HepG2 (cell line): ENCODE results near the gene PPP1R18. TPM values are rescaled to one million over a fixed set of nuclear protein-coding genes. Genes with fewer than 3 reads are reported as not detected.
A peak's percentile ranks its signal among the peaks of the same experiment; 100 is the strongest.

Experiments
- CREM ChIP-seq, 2 experiments: sonication (generic) in 1 of 2; formaldehyde crosslinking in 1 of 2; IDR thresholded peaks; 2 replicates each; pipeline versions ENCODE4 v1.4.0 to v1.6.1; 2016 to 2020; ENCODE audit warnings: antibody characterized with exemption in 1 of 2, mild to moderate bottlenecking in 1 of 2, missing genetic modification reagents in 1 of 2
- EZH2 ChIP-seq: conservative IDR thresholded peaks from 2 replicates; pipeline ENCODE4 v1.6.1; 2012; ENCODE audit warnings: mild to moderate bottlenecking, low read depth, low read length, moderate library complexity
- FOXJ3 ChIP-seq: sonication (generic); formaldehyde crosslinking; IDR thresholded peaks from 2 replicates; pipeline ENCODE4 v1.4.0; 2020; ENCODE audit warnings: missing genetic modification reagents, mild to moderate bottlenecking, borderline replicate concordance
- FOXK2 ChIP-seq: fragments of 450-650 bp; IDR thresholded peaks from 2 replicates; pipeline ENCODE4 v1.6.1; 2016
- HES4 ChIP-seq: sonication (generic); formaldehyde crosslinking; IDR thresholded peaks from 2 replicates; pipeline ENCODE4 v1.9.0; 2021; ENCODE audit warnings: mild to moderate bottlenecking, missing genetic modification reagents, borderline replicate concordance
- HMG20B ChIP-seq: conservative IDR thresholded peaks from 2 replicates; pipeline ENCODE4 v1.6.1; 2016; ENCODE audit warnings: missing genetic modification reagents, missing compliant biosample characterization
- NFRKB ChIP-seq: fragments of 450-650 bp; IDR thresholded peaks from 2 replicates; pipeline ENCODE4 v1.6.1; 2017
- NONO ChIP-seq, 2 experiments: fragments of 450-650 bp in 1 of 2; sonication (generic) in 1 of 2; formaldehyde crosslinking in 1 of 2; IDR thresholded peaks in 1 of 2; conservative IDR thresholded peaks in 1 of 2; 2 replicates each; pipeline versions ENCODE4 v1.6.1 to v1.8.0; 2017 to 2022; ENCODE audit warnings: mild to moderate bottlenecking in 1 of 2, missing genetic modification reagents in 1 of 2, moderate library complexity in 1 of 2
- PRDM4 ChIP-seq: sonication (generic); formaldehyde crosslinking; IDR thresholded peaks from 2 replicates; pipeline ENCODE4 v1.9.0; 2021; ENCODE audit warnings: missing genetic modification reagents, borderline replicate concordance
- PRMT3 ChIP-seq: sonication (generic); formaldehyde crosslinking; IDR thresholded peaks from 2 replicates; pipeline ENCODE4 v1.8.1; 2022; ENCODE audit warnings: low read depth, mild to moderate bottlenecking, moderate library complexity, missing genetic modification reagents, borderline replicate concordance
- REST ChIP-seq, 2 experiments: IDR thresholded peaks; 2 replicates each; pipeline ENCODE4 v1.6.1; 2011 to 2012; ENCODE audit warnings: low read length in 2 of 2, borderline replicate concordance in 1 of 2, low read depth in 1 of 2, mild to moderate bottlenecking in 1 of 2, moderate library complexity in 1 of 2
- RXRB ChIP-seq: IDR thresholded peaks from 2 replicates; pipeline ENCODE4 v1.6.1; 2016; ENCODE audit warnings: borderline replicate concordance, missing genetic modification reagents, missing compliant biosample characterization
- SOX5 ChIP-seq: IDR thresholded peaks from 2 replicates; pipeline ENCODE4 v1.6.1; 2016; ENCODE audit warnings: borderline replicate concordance
- SRY ChIP-seq: sonication (generic); formaldehyde crosslinking; IDR thresholded peaks from 2 replicates; pipeline ENCODE4 v1.8.0; 2022; ENCODE audit warnings: mild to moderate bottlenecking, missing genetic modification reagents
- TAF15 ChIP-seq: fragments of 200-400 bp; formaldehyde crosslinking; IDR thresholded peaks from one replicate; pipeline ENCODE4 v1.6.1; 2018; ENCODE audit warnings: mild to moderate bottlenecking, low read depth, low read length; ENCODE audit not compliant: poor library complexity, severe bottlenecking
- TBP ChIP-seq: sonication (generic); formaldehyde crosslinking; IDR thresholded peaks from 2 replicates; pipeline ENCODE4 v1.5.0; 2020; ENCODE audit warnings: missing genetic modification reagents
- TFDP2 ChIP-seq: sonication (generic); formaldehyde crosslinking; IDR thresholded peaks from 2 replicates; pipeline ENCODE4 v1.4.0; 2020; ENCODE audit warnings: missing genetic modification reagents
- THAP11 ChIP-seq: IDR thresholded peaks from 2 replicates; pipeline ENCODE4 v1.6.1; 2016; ENCODE audit warnings: missing biosample characterization, missing genetic modification reagents
- ZNF143 ChIP-seq: sonication (generic); formaldehyde crosslinking; IDR thresholded peaks from 2 replicates; pipeline ENCODE4 v1.4.0; 2020; ENCODE audit warnings: missing genetic modification reagents
- ZNF33B ChIP-seq: sonication (generic); formaldehyde crosslinking; IDR thresholded peaks from 2 replicates; pipeline ENCODE4 v1.5.1; 2020; ENCODE audit warnings: mild to moderate bottlenecking, missing genetic modification reagents
- ZNF607 ChIP-seq: sonication (generic); formaldehyde crosslinking; IDR thresholded peaks from 2 replicates; pipeline ENCODE4 v1.5.1; 2020; ENCODE audit warnings: missing genetic modification reagents, mild to moderate bottlenecking, borderline replicate concordance
- ZSCAN9 ChIP-seq: IDR thresholded peaks from 2 replicates; pipeline ENCODE4 v1.6.1; 2016; ENCODE audit warnings: borderline replicate concordance
- polyA plus RNA-seq, 8 experiments: library from polyadenylated mRNA; depleted of rRNA in 3 of 8; stranded (reverse) in 7 of 8; unstranded in 1 of 8; fragments of >200 nt; fragmentation: Illumina TruSeq in 4 of 8; extraction: Trizol in 4 of 8; gene quantifications; 2 replicates each; pipeline versions ENCODE4 v1.2.1 to v1.2.3, GENCODE V29; 2011 to 2016; ENCODE audit warnings: low read depth in 4 of 8, missing spikeins in 1 of 8, mixed read lengths in 1 of 8; ENCODE audit not compliant: insufficient read depth in 1 of 8
- total RNA-seq, 5 experiments: library from RNA; depleted of rRNA; stranded (reverse); fragments of >200 nt; fragmentation: Illumina TruSeq; extraction: Trizol; gene quantifications; 2 replicates each; pipeline ENCODE4 v1.2.3, GENCODE V29; 2016; ENCODE audit warnings: low read depth in 1 of 5

The PPP1R18 gene
- total and polyA plus RNA-seq, 2 of the 13 experiments (the other 11 are each of a cell fraction or from before 2014, with no cell fraction given) = 4.9 to 9.2 TPM

GRCh38 chr6:30721198-30722024 lies 35.0 kb upstream of the PPP1R18 start (continued):
- no peak for TF ChIP-seq NFRKB
- peak in 1 of 2 experiments; percentile 8; a peak in 1 of 4 replicates for TF ChIP-seq REST (IDR thresholded peaks at IDR 0.05; ENCODE audit: borderline replicate concordance in 1 of 2, low read depth in 1 of 2, low read length in 2 of 2)
- no peak for TF ChIP-seq FOXJ3 (CRISPR knock-in tag)
- no peak for TF ChIP-seq PRDM4 (CRISPR knock-in tag)
- TF ChIP-seq THAP11 (CRISPR knock-in tag) = peak; percentile 85
- TF ChIP-seq TFDP2 = peak; percentile 90
- TF ChIP-seq TAF15 = no peak
- peak; percentile 64 for TF ChIP-seq ZNF607 (CRISPR knock-in tag)
- TF ChIP-seq SOX5 (CRISPR knock-in tag) = peak; percentile 82
- TF ChIP-seq HMG20B (CRISPR knock-in tag) = no peak
- TF ChIP-seq CREM (IDR thresholded peaks at IDR 0.05) = 0 out of 2 replicates have a peak, but pooled peaks have one; percentile 36
- no peak; the same call in 1 of the 2 replicates for TF ChIP-seq CREM (CRISPR knock-in tag; IDR thresholded peaks at IDR 0.05)
- 0 out of 2 replicates have a peak, but pooled peaks have one; percentile 36 for TF ChIP-seq RXRB (CRISPR knock-in tag)
- no peak for TF ChIP-seq FOXK2
- no peak for TF ChIP-seq SRY
- TF ChIP-seq ZNF143 (CRISPR knock-in tag) = 0 out of 2 replicates have a peak, but pooled peaks have one; percentile 40
- 0 out of 2 replicates have a peak, but pooled peaks have one; percentile 52 for TF ChIP-seq ZSCAN9 (CRISPR knock-in tag)
- TF ChIP-seq TBP = no peak
- TF ChIP-seq NONO (IDR thresholded peaks at IDR 0.05) = no peak
- TF ChIP-seq NONO (CRISPR knock-in tag; conservative IDR thresholded peaks at IDR 0.05) = peak; percentile 78; the same call in 1 of the 2 replicates
- TF ChIP-seq PRMT3 = 0 out of 2 replicates have a peak, but pooled peaks have one; percentile 74
- TF ChIP-seq EZH2 = no peak
- no peak for TF ChIP-seq ZNF33B (CRISPR knock-in tag)
- no peak for TF ChIP-seq HES4 (CRISPR knock-in tag)
